ENCODE measurements around the gene TNFSF15.

Gene TNFSF15

GRCh38 chr9:114805670-114806525 is at the start of gene TNFSF15:
Gene TNFSF15 (minus strand): TSS chr9:114806039. CDS start chr9:114806012, 27 bp downstream.
- no peak for DNase-seq

GRCh38 chr9:114855488-114855887 is 49.6 kb upstream of the TNFSF15 start:
- no peak for DNase-seq

DNA sequence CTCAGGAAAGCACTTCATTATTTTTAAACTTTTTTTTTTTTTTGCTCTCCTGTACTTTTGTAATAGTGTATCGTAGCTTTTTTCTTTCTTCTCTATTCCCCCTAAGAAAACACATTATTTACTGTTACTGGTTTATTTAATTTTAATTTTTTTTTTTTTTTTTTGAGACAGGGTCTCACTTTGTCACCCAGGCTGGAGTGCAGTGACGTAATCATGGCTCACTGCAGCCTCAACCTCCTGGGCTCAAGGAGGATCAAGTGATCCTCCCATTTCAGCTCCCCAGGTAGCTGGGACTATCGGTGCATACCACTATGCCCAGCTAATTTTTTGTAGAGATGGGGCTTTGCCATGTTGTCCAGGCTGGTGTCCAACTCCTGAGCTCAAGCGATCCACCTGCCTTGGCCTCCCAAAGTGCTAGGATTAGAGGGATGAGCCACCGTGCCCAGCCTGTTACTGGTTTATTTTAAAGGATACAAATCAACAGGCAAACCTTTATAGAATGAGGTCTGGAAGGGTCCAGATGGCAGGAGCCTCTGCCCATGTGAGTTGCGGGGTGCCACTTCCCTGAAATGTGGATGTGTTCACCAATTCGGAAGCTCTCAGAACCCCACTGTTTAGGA is 49.0 kb upstream of the TNFSF15 start:
- DNase-seq, result no peak

DNA sequence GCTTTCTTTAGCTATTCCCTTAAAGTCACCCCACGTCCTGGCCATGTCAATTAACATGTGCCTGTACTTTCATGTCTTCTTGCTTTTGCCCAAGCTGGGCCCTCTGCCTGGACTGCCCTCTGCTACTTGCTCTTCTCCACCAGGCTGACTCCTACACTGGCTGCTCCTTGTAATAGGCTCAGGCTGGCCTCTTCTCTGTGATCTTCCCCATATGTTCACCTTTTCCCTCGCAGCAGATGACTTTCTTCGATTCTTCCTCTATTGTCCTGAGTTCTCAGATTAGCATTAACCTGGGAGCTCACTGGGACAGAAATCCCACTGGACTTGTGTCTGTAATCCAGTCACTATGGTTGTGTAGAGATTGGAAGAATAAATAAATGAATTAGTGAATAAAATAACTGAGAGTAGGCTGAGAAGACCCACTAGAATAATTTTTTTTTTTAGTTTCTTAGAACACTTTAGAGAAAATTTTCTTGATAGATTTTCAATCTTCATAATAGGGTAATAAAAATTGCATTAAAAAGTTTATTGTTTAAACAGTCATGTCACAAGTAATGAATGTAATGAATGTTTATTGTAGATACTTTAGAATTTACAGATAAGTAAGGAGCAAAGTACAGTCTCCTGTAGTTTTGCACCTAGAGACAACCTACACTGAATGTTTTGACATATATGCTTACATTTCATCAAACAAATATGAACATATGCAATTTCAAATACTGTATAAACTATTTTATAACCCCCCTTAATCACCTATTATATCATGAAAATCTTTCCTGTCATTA is 47.4 kb upstream of the TNFSF15 start:
- DNase-seq, result no peak

- DNase-seq, result no peak
Measured at GRCh38 chr9:114852050-114852594, 46.3 kb upstream of the TNFSF15 start.

- DNase-seq, result no peak
Measured at GRCh38 chr9:114851306-114851705, 45.5 kb upstream of the TNFSF15 start.

- no peak for DNase-seq
Measured at GRCh38 chr9:114850871-114851270, 45.0 kb upstream of the TNFSF15 start.

DNA sequence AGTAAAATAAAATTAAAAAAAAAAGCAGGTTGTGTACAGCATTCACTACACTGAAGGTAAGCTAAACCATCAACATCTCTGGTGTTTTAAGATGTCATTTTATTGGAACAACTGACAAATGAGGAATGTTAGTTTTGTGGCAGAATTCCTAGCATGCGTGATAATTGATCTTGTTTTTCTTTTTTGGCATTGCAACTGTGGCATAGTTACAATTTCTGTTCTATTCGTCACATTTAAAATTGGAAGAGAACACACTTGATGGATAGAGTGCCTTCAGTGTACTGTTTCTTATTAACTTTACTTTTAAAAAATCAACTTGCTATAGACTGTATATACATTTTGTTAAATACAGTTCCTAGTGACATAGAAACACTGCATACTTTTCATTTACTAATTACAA is 43.6 kb upstream of the TNFSF15 start:
- DNase-seq, result no peak

GRCh38 chr9:114847492-114848417 is 41.9 kb upstream of the TNFSF15 start:
- no peak for DNase-seq

DNA sequence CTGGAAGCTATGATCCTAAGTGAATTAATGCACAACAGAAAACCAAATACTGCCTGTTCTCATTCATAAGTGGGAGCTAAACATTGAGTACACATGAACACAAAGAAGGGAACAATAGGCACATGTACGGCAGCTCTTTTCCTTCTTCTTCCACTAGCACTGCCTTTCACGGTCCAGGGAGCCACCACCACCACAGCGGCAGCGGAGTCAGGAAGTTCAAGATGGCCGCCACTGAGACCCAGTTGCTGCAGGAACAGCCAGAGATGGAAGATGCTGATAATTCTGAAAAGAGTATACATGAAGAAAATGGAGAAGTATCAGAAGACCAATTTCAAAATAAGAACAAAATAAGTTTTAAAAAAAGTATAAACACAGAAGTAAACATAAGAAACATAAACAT is 39.5 kb upstream of the TNFSF15 start:
- DNase-seq, result no peak

GRCh38 chr9:114844766-114845165 is 38.9 kb upstream of the TNFSF15 start:
- DNase-seq, result no peak

- no peak for DNase-seq
Measured at GRCh38 chr9:114837923-114838322, 32.1 kb upstream of the TNFSF15 start.

DNA sequence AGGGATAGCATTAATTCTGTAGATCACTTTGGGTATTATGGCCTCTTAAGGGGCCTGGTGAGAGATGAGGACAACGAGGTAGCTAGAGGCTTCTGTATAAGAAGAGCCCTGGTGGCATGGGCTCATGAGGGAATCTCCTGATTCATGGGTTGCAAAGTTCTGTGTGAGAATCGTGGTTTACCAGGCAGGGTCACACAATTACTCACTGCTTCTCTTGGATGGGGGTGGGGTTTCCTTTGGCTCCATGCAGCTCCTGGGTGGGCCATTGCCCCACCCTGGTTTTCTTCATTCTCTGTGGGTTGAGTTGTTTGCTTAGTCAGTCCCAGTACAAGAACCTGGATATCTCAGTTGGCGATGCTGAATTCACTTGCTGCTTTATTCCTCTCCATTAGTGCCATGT is 30.9 kb upstream of the TNFSF15 start:
- DNase-seq, result no peak

- DNase-seq, result no peak
Measured at GRCh38 chr9:114834386-114834785, 28.5 kb upstream of the TNFSF15 start.

DNA sequence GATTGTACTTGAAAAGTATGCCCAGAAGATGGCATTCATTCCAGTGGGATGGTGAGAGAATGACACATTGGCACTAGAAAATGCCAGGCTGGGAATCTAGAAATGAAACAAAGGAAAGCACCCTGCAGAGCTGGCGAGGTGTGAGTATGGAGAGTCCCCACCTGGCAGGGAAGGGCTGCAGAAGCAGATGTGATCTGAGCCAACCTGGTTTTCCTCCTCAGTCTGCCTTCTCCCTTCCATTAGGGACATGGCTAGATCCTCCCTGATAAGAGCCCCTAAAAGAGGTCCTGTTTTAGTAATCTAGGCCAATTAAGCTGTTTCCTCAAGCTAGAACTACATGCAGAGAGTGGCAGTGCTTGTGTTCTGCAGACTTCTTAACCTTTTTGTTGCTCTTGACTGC is 24.7 kb upstream of the TNFSF15 start:
- peak; percentile 31 for DNase-seq

- no peak for DNase-seq
Measured at GRCh38 chr9:114829574-114830440, 24.0 kb upstream of the TNFSF15 start.

DNA sequence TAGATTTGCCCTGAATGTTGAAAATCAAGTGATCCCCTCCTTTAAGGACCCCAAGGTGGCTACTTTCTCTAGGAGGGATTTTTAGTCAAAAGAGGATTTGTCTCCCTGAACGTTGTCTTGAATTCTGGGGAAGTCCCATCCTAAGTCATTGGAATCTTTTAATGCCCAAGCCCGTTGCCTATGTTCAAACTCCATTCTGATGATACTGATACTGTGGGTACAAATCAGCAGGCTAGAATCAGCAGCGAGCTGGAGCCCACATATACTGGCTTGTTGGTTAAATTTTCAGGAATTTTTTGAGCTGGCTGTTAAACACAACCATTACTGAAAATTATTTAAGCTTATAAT is 22.4 kb upstream of the TNFSF15 start:
- DNase-seq, result no peak

- no peak for DNase-seq
Measured at GRCh38 chr9:114827641-114828302, 21.9 kb upstream of the TNFSF15 start.

GRCh38 chr9:114826431-114826830 is 20.6 kb upstream of the TNFSF15 start:
- DNase-seq, result no peak

GRCh38 chr9:114825126-114825795 is 19.4 kb upstream of the TNFSF15 start:
- DNase-seq, result no peak
